Central memory CD8-positive, alpha-beta T cell (primary cell): Measurements from ENCODE around the gene PLLP.
A peak's percentile ranks its signal among the peaks of the same experiment; 100 is the strongest.

Experiments used
- ATAC-seq: fragments of 150-1000 bp; cut with Tn5 transposase; replicated peaks from 2 replicates; pipeline ENCODE4 v1.10.0; 2022; ENCODE audit warnings: mild to moderate bottlenecking, moderate FRiP score, moderate number of reproducible peaks; ENCODE audit not compliant: poor library complexity, severe bottlenecking; ENCODE audit errors: extremely low read depth
- DNase-seq, 2 donors: peaks; one replicate each; pipeline ENCODE4 v3.0.0; 2021; ENCODE audit warnings: low spot score in 2 of 2
- H3K27ac Mint-ChIP-seq: one replicate; pipeline ENCODE4 v1.8.0; 2022; ENCODE audit warnings: low read depth, mild to moderate bottlenecking, moderate library complexity, mixed read lengths
- H3K27me3 Mint-ChIP-seq: one replicate; pipeline ENCODE4 v1.8.0; 2022; ENCODE audit warnings: mixed read lengths
- H3K36me3 Mint-ChIP-seq: one replicate; pipeline ENCODE4 v1.8.0; 2022; ENCODE audit warnings: mild to moderate bottlenecking, moderate library complexity, mixed read lengths; ENCODE audit not compliant: insufficient read depth
- H3K4me1 Mint-ChIP-seq: one replicate; pipeline ENCODE4 v1.8.0; 2022; ENCODE audit warnings: mixed read lengths
- H3K4me3 Mint-ChIP-seq: one replicate; pipeline ENCODE4 v1.8.0; 2022; ENCODE audit warnings: mild to moderate bottlenecking, moderate library complexity, mixed read lengths
- H3K9me3 Mint-ChIP-seq: one replicate; pipeline ENCODE4 v1.8.0; 2022; ENCODE audit warnings: mixed read lengths

Gene PLLP

GRCh38 chr16:57299009-57299718, 14.7 kb upstream of the PLLP start:
- DNase-seq = no peak
- Mint-ChIP-seq H3K9me3 (no peaks in the 10 kb centered on the region), H3K27ac (no peak overlapping the region), H3K4me1 (peaks cover 12% of the 10 kb centered on the region), H3K27me3 (no peaks in the 10 kb centered on the region), H3K4me3 (no peak overlapping the region), H3K36me3 (peaks cover 9% of the 10 kb centered on the region)
- peak; percentile 20 for ATAC-seq

DNA sequence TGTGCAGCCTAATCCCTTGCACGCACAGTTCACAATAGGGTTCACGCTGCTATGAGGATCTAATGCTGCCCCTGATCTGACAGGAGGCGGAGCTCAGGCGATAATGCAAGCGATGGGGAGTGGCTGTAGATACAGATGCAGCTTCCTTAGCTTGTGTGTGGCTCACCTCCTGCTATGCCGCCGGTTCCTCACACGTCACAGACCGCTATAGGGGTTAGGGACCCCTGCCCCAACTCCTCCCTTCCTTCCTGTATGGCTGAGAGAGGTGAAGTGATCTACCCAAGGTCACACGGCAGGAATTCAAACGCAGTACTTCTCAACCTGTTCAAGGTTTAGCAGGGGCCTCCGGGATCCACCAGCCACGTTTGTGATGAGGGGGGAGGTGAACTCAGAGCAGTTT, 13.4 kb upstream of the PLLP start:
- Mint-ChIP-seq H3K27me3 (no peaks in the 10 kb centered on the region), H3K36me3 (peaks cover 8% of the 10 kb centered on the region), H3K4me1 (peaks cover 12% of the 10 kb centered on the region), H3K27ac (no peak overlapping the region), H3K4me3 (no peak overlapping the region), H3K9me3 (no peaks in the 10 kb centered on the region)
- DNase-seq = peak; percentile 23 to 57
- peak; percentile 14 for ATAC-seq

- peaks cover 8% of the 10 kb centered on the region for H3K27me3 Mint-ChIP-seq
- DNase-seq = no peak
- H3K4me3 Mint-ChIP-seq = no peak overlapping the region
- peaks cover 5% of the 10 kb centered on the region for H3K4me1 Mint-ChIP-seq
- peaks cover 1% of the 10 kb centered on the region for H3K36me3 Mint-ChIP-seq
- ATAC-seq = no peak
- no peak overlapping the region for H3K27ac Mint-ChIP-seq
- H3K9me3 Mint-ChIP-seq = no peaks in the 10 kb centered on the region
Observed at GRCh38 chr16:57289391-57290257, 5.2 kb upstream of the PLLP start.

DNA sequence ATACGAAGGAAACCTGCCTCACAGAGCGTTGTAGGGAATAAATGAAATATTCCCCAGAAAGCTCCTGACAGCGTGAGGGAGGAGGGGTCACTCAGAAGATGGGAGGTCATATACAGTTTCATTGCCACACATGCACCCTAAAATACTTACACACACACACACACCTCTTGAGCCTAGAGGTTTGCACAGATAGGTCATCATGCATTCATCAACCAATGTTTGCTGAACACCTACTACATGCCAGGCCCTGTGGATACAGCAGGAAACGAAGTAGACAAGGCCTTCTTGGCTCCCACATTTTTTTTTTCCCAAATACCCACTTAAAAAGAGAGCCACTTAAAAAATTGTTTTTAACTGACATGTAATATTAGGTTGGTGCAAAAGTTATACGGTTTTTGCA, 907 bp upstream of the PLLP start:
- DNase-seq (no peak), ATAC-seq (no peak)
- no peak overlapping the region for H3K27ac Mint-ChIP-seq
- H3K4me1 Mint-ChIP-seq = peaks cover 13% of the 10 kb centered on the region
- H3K27me3 Mint-ChIP-seq = peaks cover 28% of the 10 kb centered on the region
- peak overlapping the region; percentile 61 for H3K4me3 Mint-ChIP-seq
- H3K36me3 Mint-ChIP-seq = no peaks in the 10 kb centered on the region
- H3K9me3 Mint-ChIP-seq = no peaks in the 10 kb centered on the region

GRCh38 chr16:57284952-57285363, 486 bp upstream of the PLLP start:
- H3K4me3 Mint-ChIP-seq = peak overlapping the region; percentile 61
- no peak overlapping the region for H3K27ac Mint-ChIP-seq
- peaks cover 28% of the 10 kb centered on the region for H3K27me3 Mint-ChIP-seq
- DNase-seq = no peak
- peaks cover 17% of the 10 kb centered on the region for H3K4me1 Mint-ChIP-seq
- no peaks in the 10 kb centered on the region for H3K9me3 Mint-ChIP-seq
- no peaks in the 10 kb centered on the region for H3K36me3 Mint-ChIP-seq
- ATAC-seq = peak; percentile 31

GRCh38 chr16:57283959-57284208, 588 bp downstream of the PLLP start:
- H3K4me3 Mint-ChIP-seq = peak overlapping the region; percentile 76
- no peaks in the 10 kb centered on the region for H3K9me3 Mint-ChIP-seq
- peaks cover 28% of the 10 kb centered on the region for H3K27me3 Mint-ChIP-seq
- H3K36me3 Mint-ChIP-seq = no peaks in the 10 kb centered on the region
- DNase-seq = no peak
- no peak for ATAC-seq
- H3K4me1 Mint-ChIP-seq = peaks cover 19% of the 10 kb centered on the region
- H3K27ac Mint-ChIP-seq = no peak overlapping the region

DNA sequence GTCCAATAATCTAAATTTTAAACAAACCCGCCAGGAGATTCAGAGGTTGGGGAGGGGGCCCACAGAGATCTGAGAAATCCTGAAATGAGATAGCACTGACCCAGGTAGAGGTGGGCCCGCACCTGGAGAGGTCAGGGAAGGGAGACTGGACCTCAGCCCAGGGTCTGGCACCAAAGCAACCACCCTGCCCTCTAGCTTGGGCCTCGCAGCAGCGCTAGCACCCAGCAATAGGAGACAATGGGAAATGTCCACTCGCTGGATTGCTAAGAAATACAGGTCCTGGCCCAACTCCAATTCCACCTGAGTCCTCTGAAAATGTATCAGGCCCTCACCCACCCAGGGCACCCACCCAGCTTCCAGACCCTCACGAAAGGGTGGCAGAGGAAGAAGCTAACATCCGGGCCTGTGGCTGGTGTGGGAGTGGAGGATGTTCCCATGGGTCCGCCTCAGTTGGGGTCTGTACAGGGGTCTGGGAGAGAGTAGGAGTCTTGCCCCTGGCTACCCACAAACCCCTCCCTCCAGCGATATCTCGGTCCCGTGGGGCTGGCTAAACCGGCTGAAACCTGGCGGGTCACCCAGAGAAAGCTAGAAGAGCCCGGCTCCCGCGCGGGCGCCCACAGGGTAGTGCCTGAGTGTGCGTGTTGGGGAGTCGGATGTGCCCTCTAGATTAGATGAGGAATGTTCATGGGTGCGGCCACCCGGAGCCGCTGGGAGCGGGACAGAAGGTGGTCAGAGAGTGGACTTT, 1.1 kb downstream of the PLLP start:
- H3K4me1 Mint-ChIP-seq = peaks cover 19% of the 10 kb centered on the region
- H3K36me3 Mint-ChIP-seq = no peaks in the 10 kb centered on the region
- peaks cover 28% of the 10 kb centered on the region for H3K27me3 Mint-ChIP-seq
- ATAC-seq = no peak
- no peak for DNase-seq
- H3K27ac Mint-ChIP-seq = no peak overlapping the region
- H3K4me3 Mint-ChIP-seq = peak overlapping the region; percentile 76
- H3K9me3 Mint-ChIP-seq = no peaks in the 10 kb centered on the region

GRCh38 chr16:57282510-57283213, 1.8 kb downstream of the PLLP start:
- Mint-ChIP-seq H3K4me1 (peaks cover 23% of the 10 kb centered on the region), H3K4me3 (no peak overlapping the region), H3K36me3 (no peaks in the 10 kb centered on the region), H3K9me3 (no peaks in the 10 kb centered on the region), H3K27ac (no peak overlapping the region), H3K27me3 (peaks cover 28% of the 10 kb centered on the region)
- no peak for DNase-seq
- ATAC-seq = no peak

GRCh38 chr16:57281791-57282190, 2.7 kb downstream of the PLLP start:
- Mint-ChIP-seq H3K27me3 (peaks cover 28% of the 10 kb centered on the region), H3K27ac (no peak overlapping the region), H3K4me3 (no peak overlapping the region), H3K36me3 (no peaks in the 10 kb centered on the region), H3K4me1 (peaks cover 27% of the 10 kb centered on the region), H3K9me3 (no peaks in the 10 kb centered on the region)
- no peak for DNase-seq
- ATAC-seq = no peak

DNA sequence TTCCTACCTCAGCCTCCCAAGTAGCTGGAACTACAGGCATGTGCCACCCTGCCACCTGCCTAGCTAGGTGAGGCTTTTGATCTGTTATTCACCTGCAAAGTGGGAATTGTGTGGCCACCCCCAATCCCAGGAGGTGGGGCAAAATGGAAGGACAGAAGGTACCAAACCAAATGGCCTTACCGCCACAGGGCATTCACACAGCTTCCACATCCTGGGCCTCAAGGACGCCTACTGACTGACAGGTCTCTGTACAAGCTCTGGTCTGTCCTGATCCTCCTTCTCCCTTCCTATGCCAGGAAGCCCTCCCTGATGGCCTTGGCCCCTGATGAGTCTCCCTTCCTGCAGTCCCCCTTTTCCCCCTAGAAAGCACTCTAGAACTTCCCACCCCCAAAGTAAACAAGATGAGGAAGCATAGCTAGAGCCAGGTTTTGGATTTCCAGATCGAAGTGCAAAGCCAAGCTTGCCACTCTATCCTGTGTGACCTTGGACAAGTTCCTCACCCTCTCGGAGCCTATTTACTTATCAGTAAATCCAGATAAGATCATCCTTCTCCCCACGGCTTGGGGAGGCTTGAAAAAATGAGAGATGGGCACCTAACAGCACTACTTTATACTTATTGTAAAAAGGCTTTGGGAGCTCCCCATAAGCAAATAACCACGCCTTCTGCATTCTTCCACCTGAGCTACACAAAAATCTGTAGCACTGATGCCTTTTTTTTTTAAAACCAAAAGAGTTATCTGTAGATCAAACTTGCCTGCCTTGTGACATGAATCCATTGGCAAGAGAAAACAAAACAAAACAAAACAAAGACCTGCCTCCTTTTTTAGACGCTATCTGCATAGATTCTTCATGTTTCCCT, 4.5 kb downstream of the PLLP start:
- no peaks in the 10 kb centered on the region for H3K36me3 Mint-ChIP-seq
- H3K9me3 Mint-ChIP-seq = no peaks in the 10 kb centered on the region
- no peak overlapping the region for H3K27ac Mint-ChIP-seq
- peaks cover 25% of the 10 kb centered on the region for H3K4me1 Mint-ChIP-seq
- H3K4me3 Mint-ChIP-seq = no peak overlapping the region
- ATAC-seq (no peak), DNase-seq (no peak)
- peaks cover 25% of the 10 kb centered on the region for H3K27me3 Mint-ChIP-seq

DNA sequence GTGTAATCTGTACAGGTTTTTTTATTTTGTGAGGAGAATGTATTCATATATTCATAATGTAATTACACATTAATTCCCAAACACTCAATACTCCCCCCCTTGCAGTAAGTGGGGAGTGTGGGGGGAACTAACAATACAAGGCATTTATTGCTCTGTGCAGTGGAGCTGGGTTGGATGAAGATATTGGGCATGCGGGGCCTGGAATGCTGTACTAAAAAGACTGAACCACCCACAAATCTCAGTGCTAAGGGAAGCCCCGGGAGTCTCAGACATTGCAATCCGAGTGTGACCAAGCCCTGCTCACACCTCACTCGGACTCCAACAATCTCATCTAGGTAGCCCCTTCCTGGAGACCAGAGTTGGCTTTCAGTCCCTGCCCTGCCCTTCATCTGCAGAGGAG, 6.0 kb downstream of the PLLP start:
- H3K27me3 Mint-ChIP-seq = peaks cover 12% of the 10 kb centered on the region
- DNase-seq (no peak), ATAC-seq (no peak)
- H3K4me3 Mint-ChIP-seq = no peak overlapping the region
- H3K36me3 Mint-ChIP-seq = no peaks in the 10 kb centered on the region
- H3K4me1 Mint-ChIP-seq = peaks cover 17% of the 10 kb centered on the region
- no peaks in the 10 kb centered on the region for H3K9me3 Mint-ChIP-seq
- no peak overlapping the region for H3K27ac Mint-ChIP-seq

- DNase-seq (peak in 1 of 2 donors; percentile 24), ATAC-seq (peak; percentile 91)
- H3K27ac Mint-ChIP-seq = peak overlapping the region; percentile 63
- H3K27me3 Mint-ChIP-seq = peaks cover 3% of the 10 kb centered on the region
- no peaks in the 10 kb centered on the region for H3K36me3 Mint-ChIP-seq
- H3K9me3 Mint-ChIP-seq = no peaks in the 10 kb centered on the region
- H3K4me3 Mint-ChIP-seq = peak overlapping the region; percentile 25
- H3K4me1 Mint-ChIP-seq = peaks cover 17% of the 10 kb centered on the region
Observed at GRCh38 chr16:57277586-57277985, 6.9 kb downstream of the PLLP start.
